Measurements from ENCODE around the gene PRND.
"Not testable (repeated sequence)": the region's sequence is repeated elsewhere in the genome, so short reads cannot be mapped to it uniquely, and the experiment has no call there.

The PRND gene

GRCh38 chr20:4699216-4699615, 22.5 kb upstream of the PRND start:
- no peak overlapping the region for H3K27ac ChIP-seq
- H4K20me1 ChIP-seq, result peaks cover 50 to 89% (median 75%) of the 10 kb centered on the region in 11 experiments
- TF ChIP-seq Cebpa-rat (IDR thresholded peaks at IDR 0.05), result no peak
- H3K9ac ChIP-seq, result no peak overlapping the region
- no peaks in the 10 kb centered on the region for H3K9me3 ChIP-seq (replicated peaks in 1 of 11)
- no peaks in the 10 kb centered on the region for H3K27me3 ChIP-seq
- H3K36me3 ChIP-seq, result peaks cover 57 to 73% (median 61%) of the 10 kb centered on the region in 11 experiments
- H3K4me1 ChIP-seq, result peaks cover 4 to 18% (median 8%) of the 10 kb centered on the region in 10 experiments; a peak in 16 of 20 replicates
- no peak overlapping the region for H3K4me2 ChIP-seq
- no peak overlapping the region for H3K4me3 ChIP-seq

DNA sequence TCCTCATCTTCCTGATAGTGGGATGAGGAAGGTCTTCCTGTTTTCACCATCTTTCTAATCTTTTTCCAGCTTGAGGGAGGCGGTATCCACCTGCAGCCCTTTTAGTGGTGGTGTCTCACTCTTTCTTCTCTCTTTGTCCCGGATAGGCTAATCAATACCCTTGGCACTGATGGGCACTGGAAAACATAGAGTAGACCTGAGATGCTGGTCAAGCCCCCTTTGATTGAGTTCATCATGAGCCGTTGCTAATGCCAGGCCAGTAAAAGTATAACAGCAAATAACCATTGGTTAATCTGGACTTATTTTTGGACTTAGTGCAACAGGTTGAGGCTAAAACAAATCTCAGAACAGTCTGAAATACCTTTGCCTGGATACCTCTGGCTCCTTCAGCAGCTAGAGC, 21.8 kb upstream of the PRND start:
- no peaks in the 10 kb centered on the region for H3K9me3 ChIP-seq (replicated peaks in 1 of 11)
- TF ChIP-seq Cebpa-rat (IDR thresholded peaks at IDR 0.05), result no peak
- no peaks in the 10 kb centered on the region for H3K27me3 ChIP-seq
- peaks cover 50 to 84% (median 68%) of the 10 kb centered on the region in 11 experiments for H4K20me1 ChIP-seq
- H3K27ac ChIP-seq, result no peak overlapping the region
- H3K4me3 ChIP-seq, result no peak overlapping the region
- peaks cover 7 to 18% (median 15%) of the 10 kb centered on the region in 10 experiments; a peak in 16 of 20 replicates for H3K4me1 ChIP-seq
- H3K36me3 ChIP-seq, result peaks cover 55 to 68% (median 61%) of the 10 kb centered on the region in 11 experiments
- H3K4me2 ChIP-seq, result no peak overlapping the region
- no peak overlapping the region for H3K9ac ChIP-seq

DNA sequence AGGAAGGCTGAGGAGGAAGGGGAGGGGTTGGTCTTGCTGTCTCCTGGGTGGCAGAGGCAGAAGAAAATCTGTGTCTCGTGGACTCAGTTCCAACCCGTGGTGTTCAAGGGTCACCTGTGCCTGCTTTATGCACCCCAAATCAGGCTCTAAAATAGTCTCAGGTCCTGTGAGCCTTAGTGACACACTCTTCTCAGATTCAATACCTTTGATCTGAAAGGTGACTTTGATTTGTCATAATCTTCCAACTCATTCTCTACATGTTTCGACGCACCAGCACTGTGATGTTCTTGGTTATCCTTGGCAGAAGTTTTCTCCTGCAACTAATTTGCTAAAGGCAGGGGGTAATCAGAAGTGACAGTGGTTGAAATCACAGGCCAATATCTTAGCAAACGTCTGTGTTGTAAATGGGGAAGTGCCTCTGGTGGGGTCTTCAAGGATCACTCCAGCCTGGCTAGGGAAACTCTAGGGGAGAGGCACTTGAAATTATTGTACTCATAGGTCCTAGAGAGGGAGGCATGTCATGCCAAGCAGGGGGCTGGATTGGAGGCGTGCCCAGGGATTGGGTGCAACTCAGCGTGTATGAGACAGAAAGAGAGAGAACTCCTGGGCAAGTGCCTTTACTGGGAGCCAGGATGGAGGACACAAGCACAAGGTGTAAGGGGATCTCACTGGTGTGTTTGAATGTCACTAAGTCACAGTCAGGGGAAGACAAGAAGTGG, 19.0 kb upstream of the PRND start:
- Histone ChIP-seq H3K27ac (no peak overlapping the region), H3K4me1 (peaks cover 7 to 18% (median 15%) of the 10 kb centered on the region in 10 experiments; a peak in 16 of 20 replicates), H3K9ac (no peak overlapping the region), H3K9me3 (replicated peaks in 1 of 11) (no peaks in the 10 kb centered on the region), H3K36me3 (peaks cover 30 to 41% (median 35%) of the 10 kb centered on the region in 11 experiments), H3K4me3 (no peak overlapping the region), H3K27me3 (no peaks in the 10 kb centered on the region), H4K20me1 (peaks cover 28 to 57% (median 40%) of the 10 kb centered on the region in 11 experiments), H3K4me2 (no peak overlapping the region)
- no peak for TF ChIP-seq Cebpa-rat (IDR thresholded peaks at IDR 0.05)

DNA sequence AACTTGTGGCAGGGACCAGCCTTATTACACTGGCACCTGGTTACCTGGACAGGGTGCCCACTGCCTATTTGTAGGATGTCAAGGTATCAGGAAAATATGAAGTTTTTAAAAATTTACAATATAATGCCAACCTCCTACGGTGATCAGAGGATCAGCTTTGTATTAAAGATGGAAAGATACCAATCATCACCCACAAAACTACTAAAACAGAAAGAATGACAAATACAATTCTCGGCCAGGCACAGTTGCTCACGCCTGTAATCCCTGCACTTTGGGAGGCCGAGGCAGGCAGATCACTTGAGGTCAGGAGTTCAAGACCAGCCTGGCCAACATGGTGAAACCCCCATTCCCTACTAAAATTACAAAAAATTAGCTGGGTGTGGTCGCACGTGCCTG, 18.4 kb upstream of the PRND start:
- no peaks in the 10 kb centered on the region for H3K27me3 ChIP-seq
- peaks cover 24 to 51% (median 36%) of the 10 kb centered on the region in 11 experiments; a peak in 20 of 22 replicates for H4K20me1 ChIP-seq
- peaks cover 27 to 35% (median 32%) of the 10 kb centered on the region in 11 experiments for H3K36me3 ChIP-seq
- H3K4me2 ChIP-seq, result peak overlapping the region in 4 of 11 experiments; percentile 37 to 67 (median 64); a peak in 2 of 22 replicates
- H3K4me1 ChIP-seq, result peaks cover 7 to 18% (median 15%) of the 10 kb centered on the region in 10 experiments; a peak in 16 of 20 replicates
- no peaks in the 10 kb centered on the region for H3K9me3 ChIP-seq (replicated peaks in 1 of 11)
- no peak overlapping the region for H3K4me3 ChIP-seq
- no peak overlapping the region for H3K27ac ChIP-seq
- TF ChIP-seq Cebpa-rat (IDR thresholded peaks at IDR 0.05), result no peak
- H3K9ac ChIP-seq, result no peak overlapping the region

GRCh38 chr20:4706941-4707340, 14.8 kb upstream of the PRND start:
- H3K27ac ChIP-seq; H3K4me3 ChIP-seq; H3K4me2 ChIP-seq; H3K9ac ChIP-seq; H3K27me3 ChIP-seq; H3K36me3 ChIP-seq; H3K9me3 ChIP-seq (replicated peaks in 1 of 11): not testable (repeated sequence)
- H3K4me1 ChIP-seq, result peaks cover 18 to 34% (median 26%) of the 10 kb centered on the region in 10 experiments; a peak in 18 of 20 replicates
- H4K20me1 ChIP-seq, result peaks cover 0 to 17% (median 5%) of the 10 kb centered on the region in 11 experiments; a peak in 4 of 22 replicates

DNA sequence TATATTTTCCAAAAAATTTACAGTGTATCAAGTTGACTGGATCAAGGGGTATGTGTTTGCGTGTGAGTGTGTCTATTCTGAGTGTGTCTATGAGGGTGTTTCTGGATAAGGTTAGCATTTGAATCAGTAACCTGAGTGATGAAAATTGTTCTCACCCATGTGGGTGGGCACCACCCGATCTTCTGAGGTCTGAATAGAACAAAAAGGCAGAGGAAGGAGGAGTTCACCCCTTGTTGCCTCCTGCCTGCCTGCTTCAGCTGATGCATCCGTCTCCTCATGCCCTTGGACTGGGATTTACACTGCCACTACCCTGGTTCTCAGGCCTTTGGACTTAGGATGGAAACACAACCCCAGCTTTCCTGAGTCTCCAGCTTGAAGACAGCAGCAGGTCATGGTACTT, 13.7 kb upstream of the PRND start:
- Histone ChIP-seq H3K27me3 (no peaks in the 10 kb centered on the region), H3K36me3 (no peaks in the 10 kb centered on the region), H3K27ac (no peak overlapping the region), H3K4me2 (no peak overlapping the region), H3K4me3 (no peak overlapping the region), H3K9me3 (replicated peaks in 1 of 11) (peaks cover 0 to 4% (median 0%) of the 10 kb centered on the region in 11 experiments; a peak in 3 of 22 replicates), H3K9ac (no peak overlapping the region), H3K4me1 (peaks cover 7 to 34% (median 25%) of the 10 kb centered on the region in 10 experiments; a peak in 17 of 20 replicates), H4K20me1 (peaks cover 0 to 6% (median 0%) of the 10 kb centered on the region in 11 experiments; a peak in 3 of 22 replicates)
- TF ChIP-seq Cebpa-rat (IDR thresholded peaks at IDR 0.05), result no peak

DNA sequence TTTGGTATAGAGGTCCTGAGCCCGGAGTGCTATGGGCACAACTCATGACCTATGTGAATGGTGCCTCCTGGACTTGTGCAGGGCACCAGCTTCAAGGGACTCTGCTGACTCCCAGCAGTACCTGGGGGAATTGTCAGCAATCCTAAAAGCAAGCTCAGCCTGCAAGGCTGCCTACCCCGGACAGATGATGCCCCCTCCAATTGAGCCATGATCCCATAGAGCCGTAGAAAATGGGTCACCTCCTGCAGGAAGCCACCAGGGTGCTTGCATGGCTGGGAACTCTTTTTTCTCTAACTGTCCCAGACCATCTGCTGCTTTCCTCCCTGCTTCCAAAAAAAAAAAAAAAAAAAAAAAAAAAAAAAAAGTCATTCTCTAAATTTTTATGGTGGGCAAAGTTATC, 12.9 kb upstream of the PRND start:
- TF ChIP-seq Cebpa-rat (IDR thresholded peaks at IDR 0.05), result no peak
- no peak overlapping the region for H3K9ac ChIP-seq
- no peak overlapping the region for H3K27ac ChIP-seq
- peaks cover 6 to 29% (median 20%) of the 10 kb centered on the region in 10 experiments; a peak in 17 of 20 replicates for H3K4me1 ChIP-seq
- no peaks in the 10 kb centered on the region for H3K36me3 ChIP-seq
- no peak overlapping the region for H3K4me2 ChIP-seq
- H4K20me1 ChIP-seq, result 0 out of 22 replicates have a peak, but pooled peaks cover 0 to 5% (median 0%) of the 10 kb centered on the region in 11 experiments
- H3K27me3 ChIP-seq, result no peaks in the 10 kb centered on the region
- peaks cover 0 to 7% (median 0%) of the 10 kb centered on the region in 11 experiments; a peak in 3 of 22 replicates for H3K9me3 ChIP-seq (replicated peaks in 1 of 11)
- H3K4me3 ChIP-seq, result no peak overlapping the region

- peaks cover 0 to 7% (median 0%) of the 10 kb centered on the region in 11 experiments; a peak in 3 of 22 replicates for H3K9me3 ChIP-seq (replicated peaks in 1 of 11)
- H3K36me3 ChIP-seq, result no peaks in the 10 kb centered on the region
- no peak overlapping the region for H3K9ac ChIP-seq
- no peak for TF ChIP-seq Cebpa-rat (IDR thresholded peaks at IDR 0.05)
- 0 out of 22 replicates have a peak, but pooled peaks cover 0 to 5% (median 0%) of the 10 kb centered on the region in 11 experiments for H4K20me1 ChIP-seq
- no peak overlapping the region for H3K4me3 ChIP-seq
- no peak overlapping the region for H3K27ac ChIP-seq
- H3K4me1 ChIP-seq, result peaks cover 6 to 23% (median 14%) of the 10 kb centered on the region in 10 experiments; a peak in 17 of 20 replicates
- H3K4me2 ChIP-seq, result no peak overlapping the region
- no peaks in the 10 kb centered on the region for H3K27me3 ChIP-seq
Measured at GRCh38 chr20:4709261-4710105, 12.2 kb upstream of the PRND start.

DNA sequence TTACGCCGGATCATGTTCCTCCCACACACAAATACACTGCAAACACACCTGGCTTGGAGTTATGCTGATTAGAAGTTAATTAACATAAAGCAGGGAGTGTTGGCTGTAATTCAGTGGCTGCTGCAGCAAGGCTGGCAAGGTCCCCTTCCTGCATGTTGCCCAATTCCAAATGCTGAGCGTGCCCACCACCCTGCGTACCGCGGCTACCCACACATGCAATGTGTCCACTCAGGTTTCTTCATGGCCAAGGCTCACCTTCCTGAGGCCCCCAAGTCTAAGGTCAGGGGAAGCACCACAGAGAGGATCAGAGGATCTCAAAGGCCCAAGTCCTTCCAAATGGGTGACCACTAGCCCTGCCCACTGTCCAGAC, 11.6 kb upstream of the PRND start:
- TF ChIP-seq Cebpa-rat (IDR thresholded peaks at IDR 0.05), result no peak
- Histone ChIP-seq H3K27me3 (no peaks in the 10 kb centered on the region), H3K4me1 (peaks cover 6 to 17% (median 11%) of the 10 kb centered on the region in 10 experiments; a peak in 15 of 20 replicates), H3K27ac (no peak overlapping the region), H3K4me2 (no peak overlapping the region), H3K9ac (no peak overlapping the region), H3K36me3 (no peaks in the 10 kb centered on the region), H3K4me3 (no peak overlapping the region), H3K9me3 (replicated peaks in 1 of 11) (peaks cover 0 to 7% (median 0%) of the 10 kb centered on the region in 11 experiments; a peak in 3 of 22 replicates), H4K20me1 (no peaks in the 10 kb centered on the region)

Measured in BLaER1 treated with 17β-estradiol and CSF1 and Interleukin-3, amounts not matched to agents 10 nM and 100 nM (cell line).